CD4-positive, alpha-beta T cell treated with Interferon alpha-2 for 1 hour (primary cell): ENCODE data around the gene WDR64.
"Not testable (repeated sequence)": the region's sequence is repeated elsewhere in the genome, so short reads cannot be mapped to it uniquely, and the experiment has no call there.

Source experiments
- DNase-seq, 2 donors: peaks; one replicate each; pipeline ENCODE4 v3.0.0-alpha.2; 2020 to 2022

Gene WDR64

DNA sequence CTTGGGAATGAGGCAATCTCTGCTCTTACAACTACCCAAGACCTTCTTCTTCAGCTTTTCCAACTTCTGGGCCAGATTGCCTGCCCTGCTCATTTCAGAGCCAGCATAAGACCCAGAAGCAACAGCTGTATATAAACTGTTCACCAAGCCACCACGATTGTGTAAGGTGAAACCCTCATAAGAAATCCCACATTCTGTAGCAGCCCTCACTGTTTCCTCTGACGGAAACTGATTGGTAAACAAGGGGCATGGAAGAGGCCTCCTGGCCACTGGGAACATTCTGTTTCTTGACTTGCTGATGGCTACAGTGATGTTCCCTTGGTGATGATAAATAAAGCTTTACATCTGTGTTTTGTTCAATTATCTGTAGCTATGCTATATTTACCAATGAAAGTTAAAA is 156.2 kb downstream of the WDR64 start:
- no peak for DNase-seq

DNA sequence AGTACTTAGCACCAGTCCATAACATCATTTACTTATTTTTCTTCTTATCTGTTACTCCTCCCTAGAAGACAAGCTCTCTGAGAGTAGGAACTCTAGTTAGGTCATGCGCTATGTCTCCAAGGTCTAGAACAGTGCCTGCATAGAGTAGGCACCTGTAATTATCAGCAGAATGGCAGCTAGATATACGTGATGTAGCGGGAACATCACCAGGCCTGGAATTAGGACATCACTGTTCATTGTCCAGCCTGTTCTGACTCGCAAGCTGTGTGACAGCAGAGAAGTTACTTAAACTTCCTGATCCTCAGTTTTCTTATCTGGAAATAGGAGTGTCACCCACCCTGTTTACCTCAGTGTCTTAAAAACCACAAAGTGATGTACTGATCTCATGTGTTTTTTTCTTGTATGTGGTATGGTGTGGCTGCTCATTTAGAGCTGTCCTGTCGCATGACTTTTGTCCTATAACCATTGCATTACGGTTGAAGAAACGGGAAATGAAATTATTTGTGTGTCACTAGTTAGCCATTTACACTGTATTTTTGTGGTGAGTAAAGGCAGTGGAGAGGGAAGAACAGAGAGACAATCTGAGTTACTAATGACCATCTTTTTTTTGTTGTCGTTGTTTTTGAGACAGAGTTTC is 158.8 kb downstream of the WDR64 start:
- DNase-seq, result no peak

DNA sequence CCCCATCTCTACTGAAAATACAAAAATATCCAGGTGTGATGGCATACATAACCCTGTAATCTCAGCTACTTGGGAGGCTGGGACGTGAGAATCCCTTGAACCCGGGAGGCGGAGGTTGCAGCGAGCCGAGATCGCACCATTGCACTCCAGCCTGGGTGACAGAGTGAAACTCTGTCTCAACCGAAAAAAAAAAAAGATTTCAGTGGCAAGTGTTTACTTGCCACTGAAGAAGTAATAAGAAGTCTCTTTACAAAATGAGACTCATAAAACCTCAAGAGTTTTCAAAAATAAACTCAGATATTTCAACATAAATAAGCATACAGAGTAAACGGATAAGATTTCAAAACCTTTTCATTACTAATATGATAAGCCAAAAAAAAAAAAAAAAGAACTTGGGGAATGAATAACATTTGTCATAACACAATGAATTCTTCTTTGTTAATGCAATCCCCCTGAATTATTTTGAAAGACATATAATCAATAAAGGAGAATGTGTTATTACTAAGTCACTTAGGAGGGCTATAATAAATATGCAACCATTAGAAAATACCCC is 161.8 kb downstream of the WDR64 start:
- DNase-seq, result no peak

DNA sequence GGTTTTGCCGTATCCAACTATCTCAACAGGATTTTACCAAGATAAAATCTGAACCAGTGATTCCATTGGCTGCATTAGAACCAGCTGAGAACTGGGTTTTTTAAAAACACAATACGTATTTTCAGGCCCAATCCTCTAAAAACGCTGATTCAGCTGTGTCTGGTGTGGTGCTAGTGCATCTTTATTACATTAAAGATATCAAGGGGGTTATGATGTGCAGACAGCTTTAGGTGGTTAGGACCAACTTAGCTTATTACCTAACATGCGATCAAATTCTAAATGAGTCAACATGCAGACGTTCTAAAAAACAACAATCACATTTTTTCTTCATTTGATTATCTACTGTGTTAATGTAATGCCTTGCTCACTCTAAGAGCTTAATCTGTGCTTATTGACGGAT is 163.9 kb downstream of the WDR64 start:
- no peak for DNase-seq

DNA sequence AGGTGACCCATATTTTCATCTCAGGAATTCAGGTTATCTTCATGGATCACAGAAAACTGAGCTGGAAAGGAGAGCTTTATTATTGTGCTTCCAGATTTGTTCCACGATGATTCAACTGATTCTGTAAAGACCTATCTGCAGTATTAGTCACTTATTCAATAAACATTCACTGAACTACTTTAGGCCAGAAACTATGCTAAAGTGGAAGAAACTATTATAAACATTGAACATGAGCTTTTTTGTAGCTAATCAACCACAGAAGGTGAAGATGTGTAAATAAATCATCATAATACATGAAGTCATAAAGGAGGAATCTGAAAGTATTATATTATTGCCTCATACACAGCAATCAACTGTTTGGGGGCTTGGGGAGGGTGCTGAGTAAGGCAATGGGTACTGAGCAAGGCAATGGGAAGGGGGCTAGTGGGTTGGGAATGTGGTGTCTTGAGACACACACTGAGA is 165.3 kb downstream of the WDR64 start:
- DNase-seq, result no peak

DNA sequence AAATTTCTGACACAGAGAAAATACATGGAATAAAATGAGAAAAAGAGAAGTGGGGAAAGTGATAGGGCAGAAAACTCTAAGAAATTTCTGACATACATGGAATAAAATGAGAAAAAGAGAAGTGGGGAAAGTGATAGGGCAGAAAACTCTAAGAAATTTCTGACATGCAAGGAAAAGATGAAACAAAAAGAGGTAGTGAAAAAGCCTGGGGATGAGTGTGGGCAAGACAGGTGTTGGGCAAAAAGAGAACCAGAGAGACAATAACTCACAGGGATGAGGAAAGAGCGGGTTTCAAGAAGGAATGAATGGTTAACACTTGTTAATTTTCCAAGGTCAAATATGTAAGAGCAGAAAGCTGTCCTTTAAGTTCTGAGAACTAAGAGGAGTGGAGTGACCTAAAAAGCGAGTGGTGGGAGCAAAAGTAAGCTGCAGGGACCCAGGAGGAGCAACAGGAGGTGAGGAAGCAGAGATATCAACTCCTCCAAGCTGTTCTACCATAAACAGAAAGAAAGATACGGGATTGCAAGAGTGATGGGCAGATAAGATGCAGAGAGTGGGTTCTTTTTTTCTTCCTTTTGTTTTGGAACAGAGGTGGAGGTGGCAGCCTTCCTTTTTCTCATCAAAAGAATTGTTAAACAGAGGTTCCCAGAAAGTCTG is 166.0 kb downstream of the WDR64 start:
- no peak for DNase-seq

DNA sequence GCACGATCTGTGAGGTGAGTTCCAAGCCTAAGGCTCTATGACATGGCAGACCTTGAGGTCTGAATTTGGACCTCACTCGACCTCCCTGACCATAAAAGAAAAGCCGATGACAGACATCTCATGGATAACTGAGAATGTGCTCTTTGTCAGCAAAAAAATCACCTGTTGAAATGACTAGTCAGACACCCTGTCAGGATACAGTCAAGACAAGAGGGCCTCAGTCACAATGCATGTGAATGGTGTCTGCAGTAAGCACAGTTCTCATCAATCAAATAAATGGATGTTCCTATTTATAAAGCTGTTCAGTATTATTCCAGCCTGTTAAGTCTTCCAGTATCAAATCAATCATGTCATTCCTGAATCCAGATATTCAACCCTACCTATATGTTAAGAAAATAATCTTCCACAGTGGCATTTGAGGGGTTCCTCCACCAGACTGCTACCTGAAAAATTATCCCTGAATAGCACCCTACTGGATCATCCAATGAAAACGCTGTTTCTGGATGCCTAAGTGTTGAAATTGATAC is 167.3 kb downstream of the WDR64 start:
- DNase-seq, result no peak

DNA sequence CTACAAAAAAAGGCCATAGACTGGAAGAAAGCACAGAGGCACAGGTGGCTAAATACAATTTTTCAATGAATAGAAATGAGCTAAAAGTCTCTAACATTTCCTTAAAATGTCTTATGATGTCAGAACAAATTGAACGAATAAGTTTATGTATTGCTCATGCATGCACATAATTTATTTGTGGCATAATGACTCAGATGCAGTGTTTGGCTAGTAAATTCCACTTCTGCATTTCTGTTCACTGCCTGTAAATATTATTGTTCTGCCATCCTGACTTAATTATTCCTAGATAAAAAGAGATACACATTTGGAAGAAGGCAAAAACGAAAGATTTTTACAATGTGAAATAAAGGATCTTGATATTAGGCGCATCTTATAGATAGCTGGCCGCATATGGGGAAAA is 169.3 kb downstream of the WDR64 start:
- DNase-seq, result no peak

DNA sequence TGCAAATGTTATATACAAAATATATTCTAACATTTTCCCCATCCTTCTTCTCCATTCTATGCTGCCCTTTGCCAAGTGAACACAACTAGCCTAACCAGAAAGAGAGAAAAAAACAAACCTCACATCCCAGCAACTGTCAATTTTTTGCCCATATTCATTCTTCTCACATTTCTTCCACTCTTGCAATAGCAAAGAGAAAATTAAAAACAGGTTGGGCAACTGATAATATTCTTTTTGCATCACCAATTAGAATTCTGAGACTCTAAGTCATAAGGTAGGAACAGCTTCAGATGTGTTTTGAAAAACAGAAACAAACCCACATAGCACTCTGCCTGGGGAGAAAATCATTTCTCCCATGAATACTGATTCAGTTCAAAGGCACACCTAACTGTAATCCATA is 170.8 kb downstream of the WDR64 start:
- DNase-seq, result no peak

DNA sequence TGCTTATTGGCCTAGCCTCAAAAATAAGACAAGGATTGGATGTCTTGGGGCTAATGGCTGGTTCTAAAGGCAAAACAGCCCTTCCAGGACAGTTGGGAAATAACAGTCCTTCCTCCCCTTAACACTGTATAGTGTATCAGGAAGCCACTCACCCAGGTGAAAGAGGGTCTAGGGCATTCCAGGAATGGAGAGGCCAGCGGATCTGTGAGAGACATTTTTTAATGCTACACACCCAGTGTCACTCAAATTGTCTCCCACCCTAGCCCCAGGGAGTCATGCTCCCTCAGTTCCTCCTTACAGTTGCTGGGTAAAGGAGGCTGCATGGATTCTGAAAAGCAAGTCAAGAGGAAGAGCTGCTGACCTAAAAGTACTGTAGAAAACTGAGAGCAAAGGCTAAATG is 171.8 kb downstream of the WDR64 start:
- no peak for DNase-seq

DNA sequence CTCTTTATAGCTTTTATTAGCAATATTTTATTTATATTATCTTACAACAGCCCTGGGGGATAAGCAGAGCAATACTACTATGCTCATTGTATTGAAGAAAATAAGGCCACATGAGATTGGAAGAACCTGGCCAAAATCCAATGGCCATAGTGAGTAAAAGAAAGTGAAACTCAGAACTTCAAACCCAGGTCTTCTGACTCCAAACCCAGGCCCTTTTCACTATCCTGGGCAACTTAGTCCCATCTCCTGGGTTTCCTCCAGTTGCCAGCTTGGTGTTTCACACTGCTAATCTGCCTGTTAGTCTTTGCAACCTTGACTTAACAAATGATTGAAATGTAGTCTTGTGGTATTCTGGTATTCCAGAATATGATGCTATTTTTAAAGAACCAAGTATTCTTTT is 173.5 kb downstream of the WDR64 start:
- DNase-seq, result no peak

DNA sequence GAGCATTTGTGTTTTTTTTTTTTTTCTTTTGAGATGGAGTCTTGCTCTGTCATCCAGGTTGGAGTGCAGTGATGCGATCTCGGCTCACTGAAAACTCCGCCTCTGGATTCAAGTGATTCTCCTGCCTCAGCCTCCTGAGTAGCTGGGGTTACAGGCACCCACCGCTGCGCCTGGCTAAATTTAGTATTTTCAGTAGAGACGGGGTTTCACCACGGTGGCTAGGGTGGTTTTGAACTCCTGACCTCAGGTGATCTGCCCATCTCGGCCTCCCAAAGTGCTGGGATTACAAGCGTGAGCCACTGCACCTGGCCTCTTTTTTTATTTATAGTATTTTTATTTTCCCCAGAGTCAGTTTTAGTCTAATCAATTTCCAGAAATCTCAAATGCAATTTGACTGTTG is 174.5 kb downstream of the WDR64 start:
- DNase-seq, result not testable (repeated sequence)

DNA sequence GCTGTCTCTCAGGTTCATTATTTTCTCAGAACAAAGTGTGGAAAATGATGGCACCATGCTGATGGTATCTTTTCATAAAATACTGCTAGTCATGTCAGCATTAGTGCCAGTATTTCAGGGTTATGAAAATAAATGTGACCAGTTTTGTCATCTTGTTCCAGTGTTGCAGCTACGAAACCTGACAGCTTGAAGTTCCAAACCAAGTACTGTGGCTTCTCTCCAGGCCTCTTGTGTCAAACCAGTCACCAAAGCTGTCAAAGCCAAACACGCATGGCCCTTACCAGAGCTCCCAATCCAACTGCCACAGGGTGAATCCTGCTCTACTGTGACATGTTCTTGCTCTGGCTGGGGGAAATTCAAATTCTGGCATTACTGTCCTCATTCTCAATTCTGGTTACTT is 175.2 kb downstream of the WDR64 start:
- no peak for DNase-seq

DNA sequence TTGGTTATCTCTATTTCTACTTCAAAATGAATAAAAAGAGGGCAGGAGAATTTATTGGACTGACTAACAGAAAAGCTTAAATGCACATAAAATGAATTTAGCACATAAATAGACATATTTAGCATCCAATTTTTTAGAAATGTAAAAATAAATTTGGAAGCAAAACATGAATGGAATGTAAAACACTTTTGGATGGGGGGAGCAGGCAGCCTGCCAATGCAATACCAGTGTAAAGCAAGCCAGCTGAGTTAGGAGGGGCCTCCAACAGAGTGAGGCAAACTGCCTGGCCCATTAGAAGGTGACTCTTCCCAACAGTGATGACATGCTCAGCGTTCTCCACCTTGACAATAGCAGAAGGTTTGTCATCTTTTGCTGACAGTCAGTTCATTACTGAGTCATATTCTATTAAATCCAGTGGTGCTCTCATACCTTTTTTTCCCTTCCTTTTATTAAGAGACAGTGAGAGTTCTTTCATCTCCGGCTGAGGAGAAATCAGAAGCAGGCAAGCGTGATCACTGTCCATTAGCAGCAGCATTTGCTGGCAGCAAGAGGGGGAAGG is 176.5 kb downstream of the WDR64 start:
- DNase-seq, result no peak

DNA sequence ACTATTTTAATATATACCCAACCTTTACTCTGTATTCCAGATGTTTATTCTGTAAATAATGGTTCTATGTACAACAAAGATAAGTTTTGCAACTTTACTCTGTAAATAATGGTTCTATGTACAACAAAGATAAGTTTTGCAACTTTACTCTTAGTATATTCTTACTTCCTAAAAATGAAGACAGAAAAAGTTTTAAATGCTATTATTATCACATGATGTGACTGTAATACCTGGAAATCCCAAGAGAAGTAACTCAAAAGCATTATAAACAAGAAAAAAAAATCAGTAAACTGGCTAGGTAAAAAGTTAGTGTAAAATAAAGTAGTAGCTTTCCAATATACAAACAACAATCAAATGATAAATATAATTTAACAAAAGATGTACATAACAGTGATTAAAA is 177.4 kb downstream of the WDR64 start:
- no peak for DNase-seq

DNA sequence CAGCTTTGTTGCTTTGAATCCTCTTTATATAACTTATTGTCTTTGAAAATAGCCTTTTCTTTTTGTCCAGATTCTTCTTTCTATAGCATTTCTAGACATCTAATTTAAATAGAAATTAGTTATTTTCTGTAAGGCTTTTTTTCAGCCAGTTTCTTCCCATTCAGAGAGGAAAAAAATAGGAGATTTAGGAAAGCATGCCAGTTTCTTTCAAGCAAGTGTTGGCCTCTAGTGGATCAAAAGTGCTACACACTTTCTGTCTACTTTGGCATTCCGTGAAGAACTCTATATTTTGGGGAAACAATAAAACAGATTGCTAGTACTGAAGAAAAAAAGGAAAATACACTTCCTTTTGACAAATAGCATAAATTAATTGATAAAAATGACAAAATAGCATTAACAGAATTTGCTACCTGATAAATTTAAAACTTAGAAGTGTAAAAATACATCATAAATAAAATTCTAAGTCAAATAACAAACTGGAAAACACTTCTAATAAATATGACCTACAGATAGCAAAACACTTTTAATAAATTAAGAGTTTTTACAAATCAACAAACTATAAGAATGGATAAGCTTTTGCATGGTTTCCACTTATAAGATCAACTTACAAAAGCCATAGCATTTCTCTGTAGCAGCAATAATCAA is 182.8 kb downstream of the WDR64 start:
- DNase-seq, result no peak

DNA sequence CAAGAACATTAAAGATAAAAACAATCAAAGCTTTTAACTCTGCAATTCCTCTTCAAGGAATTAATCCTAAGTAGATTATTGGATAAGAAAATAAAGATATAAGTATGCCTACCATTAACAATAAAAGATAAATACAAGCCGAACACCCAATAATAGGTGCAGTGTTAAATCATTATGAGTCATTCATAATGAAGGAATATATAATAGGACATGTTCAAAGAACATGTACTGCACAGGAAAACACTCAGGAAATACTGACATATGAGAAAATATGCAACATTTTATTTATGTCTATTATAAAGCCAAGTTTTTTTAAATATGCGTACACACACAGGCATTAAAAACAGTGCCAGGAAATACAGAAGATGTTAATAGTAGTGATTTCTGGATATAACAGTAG is 184.9 kb downstream of the WDR64 start:
- DNase-seq, result no peak

DNA sequence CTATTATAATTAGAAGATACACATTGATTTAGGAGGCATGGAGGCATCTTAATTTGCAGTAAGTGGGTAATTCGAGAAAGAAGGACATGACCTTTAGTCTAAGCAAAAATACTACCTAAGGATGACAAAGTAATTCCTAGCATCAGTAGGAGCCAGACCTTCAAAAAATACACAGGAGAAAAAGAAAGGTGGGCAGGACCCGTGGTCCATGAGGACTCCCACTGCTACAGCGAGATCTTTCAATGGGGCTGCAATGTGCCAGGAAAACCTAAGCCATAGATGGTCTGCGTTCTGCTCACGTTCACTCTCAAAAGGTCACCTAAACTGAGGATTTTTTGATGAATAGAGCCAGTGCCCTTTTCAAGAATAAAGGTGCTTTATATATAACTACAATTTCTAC is 185.3 kb downstream of the WDR64 start:
- DNase-seq, result no peak

DNA sequence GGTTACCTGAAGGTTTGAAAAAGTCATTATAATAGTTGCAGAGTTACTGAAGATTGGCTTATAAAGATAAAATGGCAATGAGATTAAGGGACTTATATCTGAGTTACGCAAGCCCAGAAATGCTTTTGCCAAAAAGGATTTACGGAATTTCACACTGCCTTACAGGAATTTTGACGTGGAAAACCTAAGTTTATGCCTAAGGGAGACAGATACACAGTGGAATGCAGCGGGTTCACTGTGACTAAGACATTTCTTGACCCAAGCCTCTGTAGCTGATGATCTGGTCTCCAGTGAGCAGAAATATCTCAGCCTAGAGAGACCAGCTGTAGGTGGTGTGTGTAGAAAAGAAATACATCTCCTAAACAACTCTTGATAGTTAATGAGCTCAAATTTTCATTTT is 185.8 kb downstream of the WDR64 start:
- no peak for DNase-seq

DNA sequence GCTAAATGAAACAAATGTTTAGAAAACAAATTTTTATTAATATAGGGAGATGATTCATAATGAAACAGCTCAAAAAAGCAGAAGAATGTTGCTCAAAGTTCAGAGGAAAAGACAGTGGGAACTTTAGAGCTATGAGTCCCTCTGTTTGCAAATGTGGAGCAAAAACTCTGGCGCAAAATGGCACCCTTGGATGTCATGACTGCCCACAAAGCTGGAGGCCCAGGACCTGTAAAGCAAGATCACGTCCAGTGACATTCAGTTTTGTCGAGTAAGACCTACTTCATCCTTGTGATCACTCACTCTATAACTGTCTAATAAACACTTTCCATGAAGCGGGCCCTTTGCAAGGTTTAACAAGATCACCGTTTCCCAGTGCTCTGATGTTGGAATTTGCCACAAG is 186.8 kb downstream of the WDR64 start:
- no peak for DNase-seq

DNA sequence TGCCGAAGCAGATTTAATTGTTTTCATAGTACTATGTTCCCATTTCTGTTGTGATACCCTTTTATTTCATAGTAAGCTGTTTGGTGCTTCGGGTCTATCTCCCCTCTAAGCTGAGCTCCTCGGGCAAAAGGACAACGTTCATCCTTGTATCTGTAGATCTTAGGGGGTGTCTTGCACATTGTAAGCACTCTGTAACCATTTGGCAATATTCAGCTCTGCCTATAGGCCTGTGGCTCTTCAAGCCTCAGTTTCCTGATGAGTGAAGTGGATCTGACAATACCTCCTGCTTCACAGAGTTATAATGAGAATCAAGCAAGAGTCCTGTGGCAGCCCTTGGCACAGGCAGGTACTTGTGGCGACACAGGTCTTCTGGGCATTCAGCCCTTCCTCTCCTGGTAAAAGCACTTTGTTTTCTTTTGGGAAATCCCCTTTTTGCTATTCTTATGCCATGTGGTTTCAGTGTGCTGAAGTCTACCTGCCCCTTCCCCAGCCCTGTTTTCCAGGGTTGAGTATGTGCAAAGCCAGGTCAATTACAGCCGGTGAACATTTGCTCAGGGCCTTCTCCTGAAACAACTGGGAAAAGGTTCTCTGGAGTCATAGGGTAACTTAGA is 187.4 kb downstream of the WDR64 start:
- no peak for DNase-seq

DNA sequence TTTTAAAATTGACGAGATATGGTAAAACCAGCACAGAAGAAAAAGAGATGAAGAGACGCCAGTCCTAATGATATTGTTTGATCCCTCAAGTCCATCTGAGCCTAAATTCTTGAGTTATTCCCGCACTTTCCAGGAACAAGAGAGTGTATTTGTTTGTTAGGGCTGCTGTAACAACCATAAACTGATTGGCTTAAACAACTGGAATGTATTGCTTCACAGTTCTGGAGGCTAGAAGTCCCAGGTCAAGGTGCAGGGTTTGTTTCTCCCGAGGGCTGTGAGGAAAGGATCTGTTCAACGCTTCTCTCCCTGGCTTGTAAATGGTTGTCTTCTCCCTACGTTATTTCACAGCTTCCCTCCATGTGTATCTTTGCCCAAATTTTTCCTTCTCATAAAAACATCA is 188.1 kb downstream of the WDR64 start:
- DNase-seq, result no peak

DNA sequence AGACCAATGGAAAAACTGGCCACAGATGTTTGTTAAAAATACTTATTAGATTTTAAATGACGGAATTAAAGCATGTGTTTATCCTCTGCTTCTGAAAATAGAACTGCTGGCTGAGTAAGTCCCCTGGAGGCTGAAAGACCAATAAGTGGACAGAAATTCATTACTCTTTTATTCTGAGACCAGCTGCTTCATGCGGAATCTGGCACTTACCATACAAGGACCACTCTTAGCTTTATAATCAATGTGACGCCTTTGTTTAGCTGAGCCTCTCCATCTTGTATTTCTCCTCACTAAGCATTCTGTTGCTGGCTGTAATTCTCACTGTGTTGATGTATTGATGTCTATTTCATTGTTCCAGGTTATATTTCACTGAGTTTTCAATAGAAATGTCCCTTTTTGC is 189.6 kb downstream of the WDR64 start:
- DNase-seq, result no peak
